Hair follicle dermal papilla cell (primary cell): ENCODE results near the gene SIGLEC5. TPM values are rescaled to one million over a fixed set of nuclear protein-coding genes. Genes with fewer than 3 reads are reported as not detected.

Experiments used
- small RNA-seq: library from RNA; depleted of rRNA; stranded (forward); fragments of <200 nt; gene quantifications from one replicate; pipeline ENCODE3, GENCODE V24; 2012
- total RNA-seq: library from RNA; depleted of rRNA; stranded (reverse); fragments of >200 nt; gene quantifications from 2 replicates; pipeline ENCODE4 v1.2.3, GENCODE V29; 2012

The SIGLEC5 gene
- not detected in 2 replicates for total RNA-seq

GRCh38 chr19:51630315-51630714 lies at the start of gene SIGLEC5:
Gene SIGLEC5, minus strand, starts transcription at chr19:51630401. Its CDS starts 66 bp downstream, at chr19:51630335.

GRCh38 chr19:51646730-51647129 lies 16.5 kb upstream of the SIGLEC5 start, which contains the start of gene SIGLEC14:
Gene SIGLEC14, minus strand, starts transcription at chr19:51646825. Its CDS starts 66 bp downstream, at chr19:51646759.

GRCh38 chr19:51570962-51571575 lies 59.1 kb downstream of the SIGLEC5 start, which contains the start of gene ZNF175:
Gene ZNF175, plus strand, starts transcription at chr19:51571283. Its CDS starts 2,047 bp downstream, at chr19:51573330.

Small RNA genes within 50 kb of the gene (small RNA-seq; reads per million reads assigned to genes)
- gene AC018755.2, result not detected

Other genes starting within 250 kb of the SIGLEC5 start
- not detected in 2 replicates for gene LIM2, start 242.4 kb downstream of the SIGLEC5 start, total RNA-seq
- gene C19orf84, start 239.8 kb downstream of the SIGLEC5 start, total RNA-seq, result not detected in 2 replicates
- gene SIGLEC10, start 212.8 kb downstream of the SIGLEC5 start, total RNA-seq, result not detected in 2 replicates
- gene SIGLEC8, start 171.9 kb downstream of the SIGLEC5 start, total RNA-seq, result not detected in 2 replicates
- not detected in 2 replicates for gene CEACAM18, start 151.9 kb downstream of the SIGLEC5 start, total RNA-seq
- not detected in 2 replicates for gene SIGLEC12, start 128.6 kb downstream of the SIGLEC5 start, total RNA-seq
- gene SIGLEC6, start 98.7 kb downstream of the SIGLEC5 start, total RNA-seq, result not detected in 2 replicates
- gene ZNF175, start 59.1 kb downstream of the SIGLEC5 start, total RNA-seq, result 8.4 and 9.4 TPM in 2 replicates
- not detected in 2 replicates for gene SIGLEC14, start 16.4 kb upstream of the SIGLEC5 start, total RNA-seq
- gene SPACA6, start 62.9 kb upstream of the SIGLEC5 start, total RNA-seq, result 9.1 and 13.4 TPM in 2 replicates
- gene HAS1, start 93.6 kb upstream of the SIGLEC5 start, total RNA-seq, result 0.32 TPM in 1 of 2 replicates, not detected in the other
- 0.61 TPM in 1 of 2 replicates, not detected in the other for gene FPR1, start 121.5 kb upstream of the SIGLEC5 start, total RNA-seq
- not detected in 2 replicates for gene FPR2, start 130.8 kb upstream of the SIGLEC5 start, total RNA-seq
- not detected in 2 replicates for gene FPR3, start 164.8 kb upstream of the SIGLEC5 start, total RNA-seq